AG09319 (cell line): ENCODE measurements around the gene ZNF74.
"Not testable (repeated sequence)": the region's sequence is repeated elsewhere in the genome, so short reads cannot be mapped to it uniquely, and the experiment has no call there.

Experiments
- DNase-seq: peaks from one replicate; pipeline ENCODE4 v3.0.0-alpha.2; 2010; ENCODE audit warnings: low read depth; ENCODE audit errors: extremely low read depth
- TF ChIP-seq, protein P1 (sequence below): IDR thresholded peaks from 2 replicates; pipeline ENCODE4 v1.5.1; 2011; ENCODE audit warnings: low read depth, mild to moderate bottlenecking, inconsistent platforms, low read length, moderate library complexity

ZNF74 gene

GRCh38 chr22:20406686-20407408 lies 12.9 kb downstream of the ZNF74 start:
- TF ChIP-seq, protein P1, sequence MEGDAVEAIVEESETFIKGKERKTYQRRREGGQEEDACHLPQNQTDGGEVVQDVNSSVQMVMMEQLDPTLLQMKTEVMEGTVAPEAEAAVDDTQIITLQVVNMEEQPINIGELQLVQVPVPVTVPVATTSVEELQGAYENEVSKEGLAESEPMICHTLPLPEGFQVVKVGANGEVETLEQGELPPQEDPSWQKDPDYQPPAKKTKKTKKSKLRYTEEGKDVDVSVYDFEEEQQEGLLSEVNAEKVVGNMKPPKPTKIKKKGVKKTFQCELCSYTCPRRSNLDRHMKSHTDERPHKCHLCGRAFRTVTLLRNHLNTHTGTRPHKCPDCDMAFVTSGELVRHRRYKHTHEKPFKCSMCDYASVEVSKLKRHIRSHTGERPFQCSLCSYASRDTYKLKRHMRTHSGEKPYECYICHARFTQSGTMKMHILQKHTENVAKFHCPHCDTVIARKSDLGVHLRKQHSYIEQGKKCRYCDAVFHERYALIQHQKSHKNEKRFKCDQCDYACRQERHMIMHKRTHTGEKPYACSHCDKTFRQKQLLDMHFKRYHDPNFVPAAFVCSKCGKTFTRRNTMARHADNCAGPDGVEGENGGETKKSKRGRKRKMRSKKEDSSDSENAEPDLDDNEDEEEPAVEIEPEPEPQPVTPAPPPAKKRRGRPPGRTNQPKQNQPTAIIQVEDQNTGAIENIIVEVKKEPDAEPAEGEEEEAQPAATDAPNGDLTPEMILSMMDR = no peak

DNA sequence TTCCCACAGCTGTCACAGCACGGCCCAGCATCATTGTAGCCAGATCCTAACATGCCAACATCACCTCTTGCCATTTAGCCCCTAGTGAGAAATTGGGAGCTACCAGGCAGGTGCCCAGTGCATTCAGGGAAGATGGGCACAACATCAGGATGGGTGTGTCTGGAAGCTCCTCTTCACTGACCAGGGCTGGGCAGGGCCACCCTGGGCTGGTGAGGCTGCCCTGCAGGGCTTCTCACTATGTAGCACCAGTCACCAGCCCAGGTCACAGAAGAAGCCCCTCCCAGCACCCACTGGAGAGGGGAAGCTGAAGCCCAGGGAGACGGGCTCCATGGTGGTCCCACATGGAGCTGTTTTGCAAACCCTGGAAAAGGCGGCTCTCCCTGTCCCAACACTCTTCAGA lies 13.9 kb downstream of the ZNF74 start:
- DNase-seq = no peak
- TF ChIP-seq, protein P1 = no peak

More at GRCh38 chr22:20406686-20407408, 12.9 kb downstream of the ZNF74 start:
- no peak for DNase-seq

GRCh38 chr22:20408891-20409290 lies 14.9 kb downstream of the ZNF74 start:
- TF ChIP-seq, protein P1 = no peak
- no peak for DNase-seq

DNA sequence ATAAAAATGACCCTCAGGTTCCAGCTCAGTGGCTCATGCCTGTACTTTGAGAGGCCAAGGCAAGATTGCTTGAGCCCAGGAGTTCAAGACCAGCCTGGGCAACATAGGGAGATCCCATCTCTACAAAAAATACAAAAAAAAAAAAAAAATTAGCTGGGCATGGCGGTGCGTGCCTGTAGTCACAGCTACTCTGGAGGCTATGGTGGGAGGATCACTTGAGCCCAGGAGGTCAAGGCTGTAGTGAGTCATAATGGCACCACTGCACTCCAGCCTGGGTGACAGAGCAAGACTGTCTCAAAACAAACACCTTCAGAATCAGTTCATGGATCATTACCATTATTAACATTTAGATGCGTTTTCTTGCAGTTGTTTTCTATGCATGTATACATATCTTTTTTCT lies 15.4 kb downstream of the ZNF74 start:
- not testable (repeated sequence) for DNase-seq

DNA sequence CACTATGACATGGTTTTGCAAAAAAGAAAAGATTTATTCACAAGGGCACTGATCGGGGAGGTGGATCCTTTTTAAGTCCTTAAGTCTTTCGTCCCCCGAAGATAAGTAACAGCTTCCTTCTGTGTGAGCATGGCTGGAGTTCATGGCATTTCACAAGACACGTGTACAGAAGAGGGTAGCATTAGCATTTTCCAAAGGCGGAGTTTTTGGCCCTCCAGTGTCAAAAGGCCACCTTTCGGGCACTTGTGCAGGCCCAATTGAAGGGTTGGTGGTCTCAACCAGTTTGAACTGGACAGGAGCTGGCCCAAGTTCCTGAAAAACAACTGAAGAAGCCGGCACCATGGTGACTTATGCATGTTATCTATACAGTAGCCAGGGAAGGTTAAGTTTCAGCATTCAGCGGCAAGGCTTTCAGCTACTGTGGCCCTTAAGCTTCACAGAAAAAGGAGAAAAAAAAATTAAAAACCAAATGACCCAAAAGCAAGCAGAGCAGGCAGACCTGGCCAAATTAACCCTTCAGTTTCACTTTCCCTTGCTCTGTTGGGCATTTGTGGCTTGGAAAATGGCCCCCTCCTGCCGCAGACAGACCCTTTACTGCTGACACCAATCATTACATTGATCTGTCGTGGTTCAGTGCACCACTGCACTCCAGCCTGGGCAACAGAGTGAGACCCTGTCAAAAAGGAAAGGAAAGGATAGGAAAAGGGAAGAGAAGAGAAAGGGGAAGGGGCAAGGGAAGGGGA lies 18.7 kb downstream of the ZNF74 start:
- no peak for DNase-seq

DNA sequence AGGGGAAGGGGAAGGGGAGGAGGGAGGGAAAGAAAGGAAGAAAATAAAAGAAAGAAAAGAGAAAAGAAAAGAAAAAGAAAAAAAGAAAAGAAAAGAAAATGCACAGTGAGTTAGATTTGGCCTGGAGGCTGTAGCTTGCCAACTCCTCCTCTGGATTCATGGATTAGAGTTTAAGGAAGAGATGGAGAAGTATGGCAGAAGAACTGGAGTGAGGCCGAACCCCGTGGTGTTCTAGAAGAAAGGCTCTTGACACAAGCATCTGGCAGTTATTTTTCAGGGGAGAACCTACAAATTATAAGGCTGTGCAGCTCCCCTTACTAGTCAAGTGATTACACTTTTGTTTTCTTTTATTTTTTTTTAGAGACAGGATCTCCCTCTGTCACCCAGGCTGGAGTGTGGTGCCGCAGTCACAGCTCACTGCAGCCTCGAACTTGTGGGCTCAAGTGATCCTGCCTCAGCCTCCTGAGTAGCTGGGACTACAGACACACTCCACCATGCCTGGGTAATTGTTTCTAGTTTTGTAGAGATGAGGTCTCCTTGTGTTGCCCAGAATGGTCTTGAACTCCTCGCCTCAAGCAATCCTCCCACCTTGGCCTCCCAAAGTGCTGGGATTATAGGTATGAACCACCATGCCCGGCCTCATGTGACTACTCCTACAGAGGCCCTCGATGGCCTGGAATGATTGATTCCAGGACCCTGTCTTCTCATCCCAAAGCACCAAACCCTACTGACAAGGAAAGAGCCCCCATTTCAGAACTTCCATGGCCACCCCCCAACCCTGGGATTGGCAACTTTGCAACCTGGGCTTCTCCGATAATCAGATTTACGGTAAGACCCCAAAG lies 19.5 kb downstream of the ZNF74 start:
- DNase-seq = no peak
- TF ChIP-seq, protein P1 = no peak

More for the DNA sequence above, 18.7 kb downstream of the ZNF74 start:
- TF ChIP-seq, protein P1 = no peak

GRCh38 chr22:20414059-20414440 lies 20.1 kb downstream of the ZNF74 start:
- no peak for DNase-seq
- TF ChIP-seq, protein P1 = no peak
